HS-27A (cell line): ENCODE data around the gene TAF3.

Experiments
- DNase-seq: peaks from one replicate; pipeline ENCODE4 v3.0.0-alpha.2; 2012; ENCODE audit warnings: low read depth, missing footprints

The TAF3 gene

DNA sequence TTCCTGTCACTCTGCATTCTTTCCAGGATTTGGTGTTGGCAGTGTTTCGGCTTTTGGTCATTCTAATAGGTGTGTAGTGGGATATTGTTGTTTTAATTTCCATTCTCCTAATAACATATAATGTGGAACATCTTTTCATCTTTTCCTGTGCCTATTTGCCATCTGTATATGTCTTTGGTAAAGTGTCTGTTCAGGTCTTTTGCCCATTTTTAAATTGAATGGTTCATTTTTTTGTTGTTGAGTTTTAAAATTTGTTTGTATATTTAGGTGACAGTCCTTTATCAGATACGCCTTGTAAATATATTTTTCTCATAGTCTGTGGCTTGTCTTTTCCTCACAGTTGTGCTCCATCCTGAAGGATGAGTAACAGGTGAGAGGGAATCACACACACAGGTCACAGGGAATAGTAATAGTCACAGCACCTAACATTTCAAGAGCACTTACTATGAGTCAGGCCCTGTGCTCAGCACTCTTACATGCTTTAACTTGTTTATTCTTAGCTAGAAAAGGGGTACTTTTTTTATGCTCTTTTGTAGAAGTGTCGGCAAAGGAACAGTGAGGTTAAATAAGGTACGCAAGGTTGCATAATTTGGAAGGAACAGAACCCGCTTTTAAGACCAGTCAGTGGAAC is 119.1 kb downstream of the TAF3 start:
- no peak for DNase-seq

DNA sequence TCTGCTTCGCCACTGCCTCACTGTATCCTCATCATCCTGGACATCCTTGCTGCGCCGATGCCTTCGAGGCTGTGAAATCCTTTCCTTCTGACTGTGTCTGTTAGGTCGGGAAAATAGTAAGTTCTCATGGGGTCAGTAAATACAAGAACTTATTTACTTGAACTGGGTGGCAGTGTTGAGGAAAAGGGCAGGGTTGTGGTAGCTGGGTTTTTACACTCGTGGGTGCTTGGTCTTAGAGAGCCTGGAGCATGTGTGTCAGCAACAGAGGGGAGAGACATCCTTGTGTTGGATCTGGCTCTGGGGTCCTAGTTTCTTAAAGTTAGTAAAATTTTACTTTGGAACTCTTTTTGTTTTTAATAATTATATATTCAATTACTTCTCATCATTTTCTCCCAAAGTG is 123.3 kb downstream of the TAF3 start:
- DNase-seq: no peak

DNA sequence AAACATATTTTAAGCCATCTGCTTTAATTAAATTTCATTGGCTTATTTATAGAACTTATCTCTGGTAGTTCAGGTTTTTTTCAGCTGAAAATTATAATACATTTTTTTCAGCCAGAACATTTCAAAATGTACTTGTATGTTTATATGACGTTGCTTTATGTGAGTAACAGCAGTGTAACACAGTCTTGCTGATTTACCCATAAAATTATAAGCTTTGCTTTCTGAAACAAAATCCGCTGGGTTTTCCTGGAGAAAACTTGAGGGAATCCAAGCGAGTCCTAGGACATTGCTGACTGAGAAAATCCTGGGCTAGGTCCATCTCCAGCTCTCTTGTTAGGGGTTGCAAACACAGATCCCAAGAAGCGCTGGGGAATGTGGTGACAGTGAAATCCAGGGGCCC is 124.0 kb downstream of the TAF3 start:
- no peak for DNase-seq

DNA sequence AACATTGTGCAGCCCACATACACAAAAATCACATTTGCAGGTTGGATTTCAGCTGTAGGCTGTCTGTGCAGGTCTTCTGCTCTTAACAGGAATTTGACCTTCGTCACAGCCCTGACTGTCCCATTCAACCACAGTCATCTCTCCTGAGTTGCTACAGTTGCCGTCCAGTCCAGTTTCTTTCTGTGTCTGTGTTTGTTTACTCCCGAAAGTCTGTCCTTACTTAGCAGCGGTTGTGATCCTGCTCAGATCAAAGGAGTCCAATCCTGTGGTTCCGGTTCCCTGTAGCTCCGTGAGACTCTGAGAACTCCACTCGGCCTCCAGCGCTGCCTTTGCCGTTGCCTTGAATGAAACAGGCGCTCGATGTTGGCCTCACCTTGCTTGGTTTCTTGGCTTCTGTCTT is 124.6 kb downstream of the TAF3 start:
- no peak for DNase-seq

DNA sequence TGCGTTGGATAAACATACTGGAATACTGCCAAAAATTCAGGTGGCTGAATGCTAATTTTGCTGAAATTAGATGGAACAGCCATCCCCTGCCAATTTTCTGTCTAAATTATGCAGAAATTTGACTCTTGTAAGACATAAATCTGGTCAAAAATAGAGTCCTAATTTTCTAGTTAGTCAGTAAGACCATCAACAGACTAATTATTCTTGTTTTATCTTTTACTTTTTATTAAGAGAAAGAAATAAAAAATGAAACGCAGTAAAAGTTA is 125.8 kb downstream of the TAF3 start:
- DNase-seq: no peak

DNA sequence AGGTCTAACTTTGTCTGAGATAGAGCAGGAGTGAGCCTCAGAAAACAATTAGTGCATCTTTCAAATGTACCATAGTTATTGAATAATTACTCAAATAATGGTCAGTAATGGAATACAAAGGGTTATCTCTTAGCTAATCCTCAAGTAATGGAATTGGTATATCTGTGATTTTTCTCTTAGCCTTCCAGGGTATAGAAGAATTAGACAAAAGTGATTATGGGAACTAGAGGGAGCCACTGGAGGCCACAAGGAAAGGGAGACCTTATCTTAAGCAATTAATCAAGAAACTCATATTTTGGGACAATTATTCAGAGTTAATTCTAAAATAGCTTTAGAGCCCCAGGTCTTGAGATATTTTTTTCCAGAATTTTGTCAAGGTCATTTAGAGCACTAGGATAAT is 126.2 kb downstream of the TAF3 start:
- no peak for DNase-seq

DNA sequence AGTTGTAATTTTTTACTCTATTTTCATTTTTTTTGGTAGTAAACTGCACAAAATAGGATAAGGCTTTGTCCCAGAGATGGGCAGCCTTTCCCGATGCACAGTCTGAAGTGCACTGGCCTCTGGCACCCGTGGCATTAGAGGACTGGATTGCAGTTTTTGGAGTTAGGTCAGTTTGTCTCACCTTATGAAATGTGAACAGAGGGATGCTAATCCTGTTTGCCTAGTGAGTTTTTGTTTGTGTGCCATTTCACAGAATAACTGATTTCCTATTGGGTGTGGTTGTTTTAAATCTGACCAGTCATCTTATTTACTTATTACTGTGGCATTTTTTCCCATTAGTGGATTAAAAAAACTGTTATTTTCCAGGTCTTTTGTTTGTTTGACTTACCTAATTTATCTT is 126.7 kb downstream of the TAF3 start:
- no peak for DNase-seq

DNA sequence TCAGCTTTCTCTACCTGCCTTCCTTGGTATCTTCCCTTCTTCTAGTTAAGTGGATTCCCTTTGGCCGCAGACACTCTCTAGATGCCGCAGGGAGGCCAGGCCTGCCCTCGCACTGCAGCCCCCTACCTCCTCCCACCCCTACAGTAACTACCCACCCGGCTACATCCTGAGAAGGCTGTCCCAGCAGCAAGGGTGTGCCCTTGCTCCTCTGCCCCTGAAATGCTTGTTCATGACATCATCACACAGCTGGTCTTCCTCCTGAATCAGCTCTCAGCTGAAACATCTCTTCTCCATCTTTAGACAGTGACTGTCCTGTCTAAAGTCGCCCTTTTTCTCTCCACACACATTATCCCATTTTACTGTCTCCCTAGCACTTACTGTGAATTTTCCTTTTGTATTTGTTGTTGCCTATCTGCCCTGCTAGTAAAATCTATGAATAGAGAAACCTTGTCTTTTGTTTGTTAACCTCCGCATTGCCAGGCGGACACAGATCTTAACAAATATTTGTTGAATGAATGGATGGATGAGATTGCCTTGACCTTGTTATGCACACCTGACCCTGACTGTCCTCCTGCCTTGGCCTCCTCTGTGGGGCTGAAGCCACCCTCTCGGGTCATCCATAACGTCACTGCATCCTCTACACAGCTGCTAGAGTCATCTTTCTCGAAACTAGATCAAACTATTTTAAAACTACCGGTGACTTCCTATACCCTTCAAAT is 127.3 kb downstream of the TAF3 start:
- DNase-seq: no peak

DNA sequence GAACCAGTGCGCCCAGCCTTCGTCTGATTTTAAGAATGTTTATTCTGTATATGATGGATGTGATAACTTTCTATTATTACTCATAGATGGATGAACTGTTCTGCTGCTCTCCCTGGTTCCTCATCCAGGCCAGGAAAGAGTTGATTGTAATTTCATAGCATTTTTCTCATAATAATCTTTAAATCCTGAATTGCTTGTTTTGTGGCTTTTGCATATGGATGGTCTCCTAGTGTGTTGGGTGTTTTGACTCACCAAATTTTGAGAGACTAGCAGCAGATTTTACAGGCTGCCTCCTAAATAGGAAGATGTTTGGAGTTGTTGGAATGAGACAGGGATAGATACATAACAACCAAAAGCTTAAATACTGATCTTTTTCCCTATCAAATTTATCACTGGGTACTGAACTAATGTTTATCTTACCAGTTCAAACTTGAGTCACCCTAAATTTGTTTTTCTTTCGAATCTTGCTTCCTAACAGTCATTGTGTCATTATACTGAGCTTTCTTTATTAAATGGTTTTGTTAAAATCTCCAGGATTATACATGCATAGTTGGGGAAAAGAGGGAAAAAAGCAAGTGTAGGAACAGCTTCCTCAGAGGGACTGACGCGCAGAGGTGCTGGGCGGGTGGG is 130.2 kb downstream of the TAF3 start:
- no peak for DNase-seq

DNA sequence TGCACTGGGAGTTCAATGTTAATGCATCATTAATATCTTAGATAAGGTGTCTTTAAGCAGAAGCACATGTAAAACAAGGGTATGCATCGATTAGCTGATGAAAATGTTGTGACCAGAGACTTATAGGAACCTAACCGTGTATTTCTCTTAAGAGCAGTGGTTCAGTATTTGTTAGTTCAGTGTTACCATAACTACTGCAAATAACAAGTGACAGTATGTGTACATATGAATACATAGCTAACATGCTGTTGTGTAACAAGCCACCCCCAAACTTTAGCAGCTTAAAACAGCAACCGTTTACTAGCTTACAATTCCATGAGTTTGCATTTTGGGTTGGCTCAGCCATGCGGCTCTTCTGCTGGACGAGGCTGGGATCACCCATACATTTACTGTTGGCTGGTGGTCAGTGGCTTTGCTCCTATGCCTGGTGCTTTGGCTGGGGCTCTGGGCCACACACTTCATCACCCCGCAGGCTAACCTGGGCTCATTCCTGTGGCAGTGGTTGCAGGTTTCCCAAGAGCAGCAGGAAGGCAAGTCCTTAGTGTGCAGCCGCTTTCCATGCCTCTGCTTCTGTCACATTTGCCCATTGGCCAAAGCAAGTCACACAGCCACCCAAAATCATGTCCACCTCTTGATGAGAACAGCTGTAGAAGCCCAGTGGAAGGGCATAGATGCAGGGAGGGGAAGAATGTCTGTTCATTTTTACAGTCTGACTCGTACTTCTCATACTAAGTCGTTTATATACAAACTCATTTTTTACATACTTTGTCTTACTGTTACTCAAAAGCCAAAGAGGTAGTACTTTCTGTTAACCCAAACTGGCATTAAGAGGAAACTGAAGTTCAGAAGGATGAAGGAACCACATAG is 132.9 kb downstream of the TAF3 start:
- DNase-seq: no peak

DNA sequence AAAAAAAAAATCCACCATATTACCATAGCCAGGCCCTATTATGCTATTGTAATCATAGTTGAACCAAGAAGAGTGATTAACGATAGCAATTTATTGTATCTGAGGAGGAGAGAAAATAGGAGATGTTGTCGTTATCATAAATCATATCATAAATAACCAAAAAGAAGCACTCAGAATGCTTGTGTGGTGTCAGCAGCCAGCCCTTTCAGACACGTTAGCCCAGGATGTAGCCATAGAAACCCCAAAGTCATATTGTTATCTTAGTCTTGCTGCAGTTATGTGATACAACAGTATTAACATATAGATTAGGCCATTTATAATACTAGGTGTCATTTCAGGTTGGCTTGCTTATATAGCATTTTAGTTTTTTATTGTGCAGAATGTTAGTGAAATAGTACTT is 134.0 kb downstream of the TAF3 start:
- no peak for DNase-seq

DNA sequence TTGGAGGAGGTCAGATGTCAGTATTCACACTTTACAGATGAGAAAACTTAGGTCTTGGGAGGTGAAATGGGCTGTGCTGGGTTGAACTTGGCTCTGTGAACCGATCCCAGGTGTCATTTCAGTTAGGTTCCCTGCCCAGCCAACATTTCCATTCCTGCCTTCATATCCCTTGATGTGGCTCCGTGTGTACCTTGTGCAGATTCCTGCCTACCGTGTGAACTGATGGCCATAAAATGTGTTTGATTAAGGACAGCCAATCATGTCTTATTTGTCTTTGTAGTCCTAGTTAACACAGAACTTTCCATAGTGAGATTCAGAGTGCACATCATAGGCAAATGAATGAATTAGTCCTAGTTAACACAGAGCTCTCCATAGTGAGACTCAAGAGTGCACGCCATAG is 135.1 kb downstream of the TAF3 start:
- DNase-seq: no peak

DNA sequence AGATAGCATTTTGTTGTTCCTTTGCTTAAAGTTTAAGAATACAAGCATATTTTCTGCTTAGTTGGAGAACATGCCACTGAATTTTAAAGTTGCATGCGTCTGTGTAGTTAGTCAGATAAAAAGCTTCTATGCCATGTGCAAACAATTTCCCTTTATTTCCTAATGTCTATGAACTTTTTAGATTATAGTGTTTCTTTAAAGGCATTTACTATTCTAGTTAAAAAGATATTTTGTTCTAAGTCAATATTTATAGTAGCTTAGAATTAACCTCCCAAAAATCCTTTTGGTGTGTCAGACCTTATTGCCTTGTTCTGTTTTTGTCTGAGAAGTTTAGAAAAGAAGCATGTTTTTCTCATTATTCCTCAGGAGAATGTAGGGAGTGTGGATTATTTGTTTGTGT is 137.1 kb downstream of the TAF3 start:
- no peak for DNase-seq

DNA sequence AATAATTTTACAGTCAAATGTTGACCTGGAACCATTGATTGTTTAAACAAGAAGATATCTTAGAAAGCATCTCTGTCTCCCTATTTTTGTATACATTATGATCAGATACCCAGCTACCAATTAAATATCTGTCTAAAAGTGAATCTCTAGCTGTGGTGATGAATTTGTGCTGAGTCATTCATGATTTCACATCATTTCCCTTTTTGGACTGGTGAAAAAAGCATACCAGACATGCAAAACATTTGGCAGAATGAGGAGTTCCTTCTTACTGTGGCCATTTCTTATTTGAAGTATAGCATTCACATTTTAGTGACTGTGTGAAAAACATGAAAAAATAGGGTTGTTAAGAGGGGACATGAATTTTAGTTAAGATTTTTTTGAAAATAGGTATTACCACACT is 138.2 kb downstream of the TAF3 start:
- no peak for DNase-seq

DNA sequence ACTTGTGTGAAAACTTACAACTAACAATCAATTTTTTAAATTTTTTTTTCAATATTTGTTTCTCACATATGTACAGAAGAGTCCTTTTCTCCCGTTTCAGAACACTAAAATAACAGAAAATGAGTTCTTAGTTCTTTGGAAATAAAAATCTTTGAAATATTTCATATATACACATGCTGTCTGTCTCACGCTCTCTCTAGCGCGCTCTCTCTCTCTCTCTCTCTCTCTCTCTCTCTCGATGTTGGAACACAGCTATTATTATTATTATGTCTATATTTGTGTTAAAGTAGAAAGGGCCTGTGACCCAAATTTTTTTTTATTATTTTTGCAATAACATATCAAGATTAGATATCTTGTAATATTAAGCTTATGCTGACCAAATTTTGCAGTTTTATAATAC is 139.3 kb downstream of the TAF3 start:
- no peak for DNase-seq

DNA sequence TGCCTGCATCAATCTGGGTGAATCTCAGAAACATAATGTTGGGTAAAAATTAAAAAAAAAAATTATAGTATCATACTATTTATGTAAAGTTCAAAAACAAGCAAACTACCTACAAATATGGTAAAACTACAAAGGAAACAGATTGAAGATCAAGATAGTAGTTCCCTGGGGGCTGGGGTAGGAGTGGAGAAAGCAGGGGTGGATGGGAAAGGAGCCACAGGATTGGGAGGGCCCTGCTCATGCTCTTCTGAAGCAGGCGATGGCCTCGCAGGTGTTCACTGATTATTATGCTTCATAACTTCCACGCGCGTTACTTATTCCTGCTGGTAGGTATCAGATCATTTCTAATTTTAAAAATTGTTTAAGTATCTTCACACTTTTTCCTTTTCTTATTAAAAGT is 140.1 kb downstream of the TAF3 start:
- DNase-seq: no peak

DNA sequence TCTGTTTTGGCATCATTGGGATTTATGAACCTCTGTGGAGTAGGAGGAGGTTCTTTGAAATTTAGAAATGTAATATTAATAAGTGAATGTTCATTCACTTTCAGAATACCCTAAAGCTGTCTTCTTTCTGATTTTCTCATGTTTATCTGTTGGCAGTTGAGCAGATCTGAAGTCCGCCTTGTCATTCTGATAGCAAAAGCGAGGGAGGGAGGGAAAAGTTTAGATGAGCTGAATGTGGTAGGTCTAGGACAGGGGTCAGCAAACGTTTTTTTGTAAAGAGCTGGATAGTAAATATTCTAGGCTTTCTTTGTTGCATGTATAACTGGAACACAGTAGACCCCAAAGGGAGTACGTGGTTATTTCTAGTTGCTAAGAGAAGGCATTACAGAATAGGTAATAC is 141.8 kb downstream of the TAF3 start:
- DNase-seq: no peak

DNA sequence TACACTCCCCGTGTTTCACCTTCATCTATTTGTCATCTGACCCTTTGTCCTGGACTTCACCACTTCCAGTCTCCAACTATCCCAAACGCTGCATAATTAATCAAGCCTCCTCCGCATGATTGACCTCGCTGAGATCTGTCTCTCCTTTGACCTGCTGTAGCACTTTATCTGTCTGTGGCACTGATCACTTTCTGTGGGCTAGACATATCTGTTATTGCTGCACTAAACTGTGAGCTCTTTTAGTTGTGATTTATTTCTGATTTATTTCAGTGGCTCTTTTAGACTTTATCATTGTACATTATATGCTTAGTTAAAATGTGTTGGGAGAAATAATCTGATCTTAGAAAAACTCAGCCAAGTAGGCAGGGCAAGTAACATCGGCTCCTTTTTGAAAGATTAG is 144.3 kb downstream of the TAF3 start:
- no peak for DNase-seq

DNA sequence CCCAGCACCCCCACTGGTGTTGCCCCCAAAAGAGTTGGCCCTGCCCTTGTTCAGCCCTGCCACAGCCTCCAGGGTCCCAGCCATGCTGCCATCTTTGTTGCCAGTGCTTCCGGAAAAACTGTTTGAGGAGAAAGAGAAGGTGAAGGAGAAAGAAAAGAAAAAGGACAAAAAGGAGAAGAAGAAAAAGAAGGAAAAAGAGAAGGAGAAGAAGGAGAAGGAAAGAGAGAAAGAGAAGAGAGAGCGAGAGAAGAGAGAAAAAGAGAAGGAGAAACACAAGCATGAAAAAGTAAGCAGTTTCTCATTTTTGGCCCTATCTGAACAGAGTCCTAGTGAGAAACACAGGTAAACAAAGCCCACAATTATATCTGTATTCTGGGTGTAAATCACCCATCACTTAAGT is 147.2 kb downstream of the TAF3 start:
- DNase-seq: no peak

DNA sequence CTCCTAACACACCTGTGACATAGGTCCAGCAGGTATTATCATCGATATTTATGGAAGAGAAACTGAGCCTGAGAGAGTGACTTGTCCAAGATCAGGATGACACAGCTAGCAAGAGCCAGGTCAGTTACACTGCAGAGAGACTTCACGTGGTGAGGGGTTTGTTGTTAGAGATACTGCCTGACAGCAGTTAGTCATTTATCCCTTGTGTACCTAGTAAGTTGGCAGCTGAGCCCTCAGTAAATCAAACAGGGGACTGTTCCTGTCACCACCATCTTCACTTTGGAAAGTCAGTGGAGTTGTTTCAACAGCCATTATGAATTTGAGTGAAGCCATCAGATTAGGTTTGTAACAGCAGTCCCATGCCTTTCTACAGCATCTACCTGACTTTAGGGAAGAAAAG is 148.7 kb downstream of the TAF3 start:
- no peak for DNase-seq

DNA sequence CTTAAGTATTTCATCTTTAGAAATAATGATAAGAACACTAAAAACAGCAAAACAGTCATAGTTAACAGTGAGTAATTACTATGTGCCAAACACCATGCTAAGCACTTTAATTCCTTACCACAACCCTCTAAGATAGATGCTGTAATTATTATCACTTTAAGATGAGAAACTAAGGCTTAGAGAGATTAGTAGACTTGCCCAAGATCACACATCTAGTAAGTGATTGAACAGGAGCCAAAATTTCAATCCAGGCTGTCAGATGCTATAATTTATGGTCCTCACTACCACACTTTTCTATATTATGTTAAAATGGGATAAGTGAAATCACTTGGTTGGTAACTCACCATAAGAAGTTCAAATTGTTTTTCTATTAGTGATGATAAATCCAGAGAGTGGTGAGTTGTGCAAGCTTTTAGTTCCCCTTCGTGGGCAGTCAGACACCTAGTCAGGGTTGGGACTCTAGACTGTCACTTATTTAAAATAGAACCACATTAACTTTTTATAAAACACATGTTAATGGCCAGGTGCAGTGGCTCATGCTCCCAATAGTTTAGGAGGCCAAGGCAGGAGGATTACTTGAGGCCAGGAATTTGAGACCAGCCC is 150.3 kb downstream of the TAF3 start:
- no peak for DNase-seq

DNA sequence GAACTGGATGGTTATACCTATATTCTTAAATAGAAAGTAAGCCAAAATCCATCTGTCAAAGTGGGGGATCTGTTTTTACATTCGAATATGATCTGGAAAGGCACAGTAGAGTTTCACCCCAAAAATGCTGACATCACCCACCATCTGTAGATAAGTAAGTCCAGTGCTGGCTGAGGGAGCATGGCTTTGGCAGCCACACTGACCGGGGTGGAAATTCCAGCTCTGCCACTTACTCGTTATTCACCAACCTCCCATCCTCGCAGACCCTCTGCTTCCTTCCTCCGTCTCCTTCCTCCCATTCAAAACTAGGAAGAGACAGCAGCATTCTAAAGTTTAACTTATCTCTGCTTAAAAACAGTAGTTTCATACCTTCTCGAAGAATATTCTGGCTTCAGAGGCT is 151.3 kb downstream of the TAF3 start:
- no peak for DNase-seq

DNA sequence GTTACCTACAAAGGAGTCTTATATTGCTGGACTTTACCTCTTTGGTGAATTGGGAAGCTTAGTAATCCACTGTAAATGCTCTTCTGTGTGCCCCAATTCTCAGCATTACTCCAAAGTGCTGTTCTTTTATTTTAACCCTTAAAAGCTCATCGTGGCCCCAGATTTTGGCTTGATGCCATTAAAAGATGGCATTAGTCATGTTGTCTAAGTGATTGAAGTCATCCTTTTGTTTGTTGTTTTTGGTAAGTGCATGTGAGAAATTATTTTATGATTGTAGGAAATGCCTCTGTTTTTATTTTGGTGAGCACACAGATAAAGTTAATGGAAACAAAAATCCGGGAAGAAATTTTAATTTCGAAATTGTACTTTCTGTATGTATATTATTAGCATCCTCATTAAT is 153.6 kb downstream of the TAF3 start:
- DNase-seq: no peak
